Keratinocyte (primary cell): ENCODE results near the gene CACNA2D4. TPM values are rescaled to one million over a fixed set of nuclear protein-coding genes. Genes with fewer than 3 reads are reported as not detected.
"Not testable (repeated sequence)": the region's sequence is repeated elsewhere in the genome, so short reads cannot be mapped to it uniquely, and the experiment has no call there.

Source experiments
- DNase-seq: peaks from one replicate; pipeline ENCODE4 v3.0.0-alpha.2; 2011; ENCODE audit warnings: low read depth, missing footprints, low spot score
- FAIRE-seq: peaks from 2 replicates; lab custom pipeline; 2011; peaks lifted over from hg19 to GRCh38; lab: Jason Lieb, UNC
- H2AFZ ChIP-seq: 2 replicates; pipeline ENCODE4 v1.6.0; 2012; ENCODE audit warnings: low read length, control low read depth, inconsistent platforms; ENCODE audit not compliant: control insufficient read depth
- H3K27ac ChIP-seq: 2 replicates; pipeline ENCODE4 v1.5.1; 2011; ENCODE audit warnings: low read length; ENCODE audit not compliant: control insufficient read depth, insufficient read depth
- H3K27me3 ChIP-seq: 3 replicates; pipeline ENCODE4 v1.6.0; 2011; ENCODE audit warnings: low read length; ENCODE audit not compliant: control insufficient read depth, insufficient read depth; ENCODE audit errors: extremely low read depth
- H3K36me3 ChIP-seq, 2 experiments: 2 replicates in 1 of 2; 3 replicates in 1 of 2; pipeline ENCODE4 v1.5.1; 2011; ENCODE audit warnings: low read length in 2 of 2, mild to moderate bottlenecking in 1 of 2; ENCODE audit not compliant: control insufficient read depth in 2 of 2, insufficient read depth in 2 of 2; ENCODE audit errors: extremely low read depth in 1 of 2
- H3K4me1 ChIP-seq: 3 replicates; pipeline ENCODE4 v1.5.1; 2011; ENCODE audit warnings: low read length; ENCODE audit not compliant: control insufficient read depth, insufficient read depth; ENCODE audit errors: extremely low read depth
- H3K4me2 ChIP-seq: 3 replicates; pipeline ENCODE4 v1.6.0; 2011; ENCODE audit warnings: low read depth, low read length; ENCODE audit not compliant: control insufficient read depth, insufficient read depth; ENCODE audit errors: extremely low read depth
- H3K4me3 ChIP-seq, 3 experiments: fragments of 200-600 bp in 1 of 3; sonication (generic) in 1 of 3; 2 replicates in 2 of 3; 3 replicates in 1 of 3; pipeline ENCODE4 v1.5.1; 2011 to 2016; ENCODE audit warnings: low read length in 3 of 3, mild to moderate bottlenecking in 3 of 3, control low read depth in 2 of 3, inconsistent platforms in 1 of 3, low read depth in 1 of 3, mixed read lengths in 1 of 3, mixed run types in 1 of 3, moderate library complexity in 1 of 3; ENCODE audit not compliant: control insufficient read depth in 2 of 3, insufficient read depth in 2 of 3; ENCODE audit errors: extremely low read depth in 1 of 3
- H3K79me2 ChIP-seq: 2 replicates; pipeline ENCODE4 v1.6.0; 2012; ENCODE audit warnings: low read length; ENCODE audit not compliant: control insufficient read depth, insufficient read depth
- H3K9ac ChIP-seq: 3 replicates; pipeline ENCODE4 v1.6.0; 2011; ENCODE audit warnings: low read length; ENCODE audit not compliant: control insufficient read depth, insufficient read depth; ENCODE audit errors: extremely low read depth
- H3K9me1 ChIP-seq: 3 replicates; pipeline ENCODE4 v1.6.0; 2011; ENCODE audit warnings: low read length; ENCODE audit not compliant: control insufficient read depth, insufficient read depth; ENCODE audit errors: extremely low read depth
- H3K9me3 ChIP-seq: 2 replicates; pipeline ENCODE4 v1.5.1; 2012; ENCODE audit warnings: low read depth, low read length; ENCODE audit not compliant: control insufficient read depth
- H4K20me1 ChIP-seq: 3 replicates; pipeline ENCODE4 v1.6.0; 2011; ENCODE audit warnings: low read length; ENCODE audit not compliant: control insufficient read depth, insufficient read depth; ENCODE audit errors: extremely low read depth
- EZH2 ChIP-seq: IDR thresholded peaks from one replicate; pipeline ENCODE4 v1.6.1; 2012; ENCODE audit warnings: inconsistent platforms, mild to moderate bottlenecking, low read length, moderate library complexity
- dilution Hi-C: fragments of 300-500 bp; cut with MboI; formaldehyde crosslinking; loops from one replicate; pipeline ENCODE4 v1.7.0; 2020; ENCODE audit warnings: low sequenced_read_pairs; ENCODE audit not compliant: extremely low pct_ligation_motif_present
- polyA plus RNA-seq, 5 experiments: library from polyadenylated mRNA; depleted of rRNA in 3 of 5; stranded (reverse) in 3 of 5; stranded (forward) in 1 of 5; unstranded in 1 of 5; fragments of >200 nt; gene quantifications; 1 replicate in 1 of 5; 2 replicates in 3 of 5; 3 replicates in 1 of 5; pipeline versions ENCODE4 v1.2.1 to v1.2.3, GENCODE V29; 2011 to 2012; ENCODE audit warnings: missing spikeins in 2 of 5, low read depth in 1 of 5, low replicate concordance in 1 of 5
- TF ChIP-seq, protein P1 (sequence below), 3 experiments: IDR thresholded peaks in 1 of 3; conservative IDR thresholded peaks in 1 of 3; optimal IDR thresholded peaks in 1 of 3; 2 replicates in 2 of 3; 3 replicates in 1 of 3; pipeline versions ENCODE3 to v1.5.1; 2011; ENCODE audit warnings: low read length in 3 of 3, mild to moderate bottlenecking in 3 of 3, moderate library complexity in 2 of 3, control low read depth in 1 of 3, inconsistent platforms in 1 of 3; ENCODE audit not compliant: insufficient read depth in 2 of 3; ENCODE audit errors: extremely low read depth in 1 of 3

The CACNA2D4 gene
- polyA plus RNA-seq, 1 donor (not counting 4 experiments of a cell fraction or from before 2014, with no cell fraction given), result 0.09 TPM

DNA sequence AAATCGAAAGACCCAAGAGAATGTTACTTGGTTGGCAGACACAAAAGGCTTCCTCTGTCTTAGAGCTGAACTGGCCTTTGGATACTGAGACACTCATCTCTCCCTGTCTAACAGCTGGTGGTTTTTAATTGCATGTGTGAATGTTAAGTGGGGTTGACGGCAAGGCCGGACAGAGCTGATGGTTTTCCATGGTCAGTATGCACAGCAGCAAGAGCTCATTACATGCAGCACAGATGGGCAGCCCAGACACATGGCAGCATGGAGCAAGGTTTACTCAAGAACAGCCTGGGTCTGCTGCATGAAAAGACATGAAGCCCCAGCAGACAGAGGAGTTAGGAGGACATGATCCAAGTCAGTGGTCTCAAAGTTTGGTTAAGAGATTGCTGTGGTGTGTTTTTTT lies 27.8 kb upstream of the CACNA2D4 start:
- no peaks in the 10 kb centered on the region for H3K9me1 ChIP-seq
- no peak overlapping the region for H2AFZ ChIP-seq
- H3K9me3 ChIP-seq, result no peaks in the 10 kb centered on the region
- DNase-seq (no peak), FAIRE-seq (no peak)
- dilution Hi-C loops, result no loop called here
- no peaks in the 10 kb centered on the region for H4K20me1 ChIP-seq
- H3K4me1 ChIP-seq, result peaks cover 14% of the 10 kb centered on the region
- no peak overlapping the region for H3K9ac ChIP-seq
- no peak overlapping the region for H3K27ac ChIP-seq
- H3K27me3 ChIP-seq, result no peaks in the 10 kb centered on the region
- H3K4me3 ChIP-seq, result no peak overlapping the region
- H3K36me3 ChIP-seq, result peaks cover 0 to 5% of the 10 kb centered on the region in 2 experiments
- no peak overlapping the region for H3K4me2 ChIP-seq
- no peaks in the 10 kb centered on the region for H3K79me2 ChIP-seq
- no peak for TF ChIP-seq EZH2
- TF ChIP-seq, protein P1, sequence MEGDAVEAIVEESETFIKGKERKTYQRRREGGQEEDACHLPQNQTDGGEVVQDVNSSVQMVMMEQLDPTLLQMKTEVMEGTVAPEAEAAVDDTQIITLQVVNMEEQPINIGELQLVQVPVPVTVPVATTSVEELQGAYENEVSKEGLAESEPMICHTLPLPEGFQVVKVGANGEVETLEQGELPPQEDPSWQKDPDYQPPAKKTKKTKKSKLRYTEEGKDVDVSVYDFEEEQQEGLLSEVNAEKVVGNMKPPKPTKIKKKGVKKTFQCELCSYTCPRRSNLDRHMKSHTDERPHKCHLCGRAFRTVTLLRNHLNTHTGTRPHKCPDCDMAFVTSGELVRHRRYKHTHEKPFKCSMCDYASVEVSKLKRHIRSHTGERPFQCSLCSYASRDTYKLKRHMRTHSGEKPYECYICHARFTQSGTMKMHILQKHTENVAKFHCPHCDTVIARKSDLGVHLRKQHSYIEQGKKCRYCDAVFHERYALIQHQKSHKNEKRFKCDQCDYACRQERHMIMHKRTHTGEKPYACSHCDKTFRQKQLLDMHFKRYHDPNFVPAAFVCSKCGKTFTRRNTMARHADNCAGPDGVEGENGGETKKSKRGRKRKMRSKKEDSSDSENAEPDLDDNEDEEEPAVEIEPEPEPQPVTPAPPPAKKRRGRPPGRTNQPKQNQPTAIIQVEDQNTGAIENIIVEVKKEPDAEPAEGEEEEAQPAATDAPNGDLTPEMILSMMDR (optimal IDR thresholded peaks at IDR 0.05 in 1 of 3, IDR thresholded peaks at IDR 0.05 in 1 of 3, conservative IDR thresholded peaks at IDR 0.05 in 1 of 3; ENCODE audit: extremely low read depth in 1 of 3, insufficient read depth in 2 of 3, low read length in 3 of 3), result no peak

DNA sequence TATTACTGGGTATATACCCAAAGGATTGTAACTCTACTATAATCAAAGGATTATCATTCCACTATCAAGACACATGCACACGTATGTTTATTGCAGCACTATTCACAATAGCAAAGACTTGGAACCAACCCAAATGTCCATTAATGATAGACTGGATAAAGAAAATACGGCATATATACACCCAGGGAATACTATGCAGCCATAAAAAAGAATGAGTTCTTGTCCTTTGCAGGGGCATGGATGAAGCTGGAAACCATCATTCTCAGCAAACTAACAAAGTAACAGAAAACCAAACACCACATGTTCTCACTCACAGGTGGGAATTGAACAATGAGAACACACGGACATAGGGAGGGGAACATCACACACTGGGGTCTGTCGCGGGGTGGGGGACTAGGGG lies 27.1 kb upstream of the CACNA2D4 start:
- H3K9me1 ChIP-seq, H3K79me2 ChIP-seq, H3K4me3 ChIP-seq, H3K4me2 ChIP-seq, H3K9ac ChIP-seq, DNase-seq, H3K27ac ChIP-seq, H3K36me3 ChIP-seq, H3K9me3 ChIP-seq, FAIRE-seq, H3K27me3 ChIP-seq, H4K20me1 ChIP-seq, dilution Hi-C loops, H2AFZ ChIP-seq: not testable (repeated sequence)
- peaks cover 13% of the 10 kb centered on the region for H3K4me1 ChIP-seq
